GM23338 (cell line): ENCODE measurements around the gene ADCY4. TPM values are rescaled to one million over a fixed set of nuclear protein-coding genes. Genes with fewer than 3 reads are reported as not detected.
A peak's percentile ranks its signal among the peaks of the same experiment; 100 is the strongest.

Experiments used
- ATAC-seq: fragments of 200-7000 bp; cut with Tn5 transposase; 3 replicates; pipeline ENCODE4 v1.9.1; 2020
- DNase-seq: peaks from one replicate; pipeline ENCODE4 v3.0.0-alpha.2; 2015; ENCODE audit warnings: low spot score
- H2AFZ ChIP-seq: fragments of 200-600 bp; sonication (generic); 2 replicates; pipeline ENCODE4 v1.8.0; 2016; ENCODE audit warnings: antibody characterized with exemption, mild to moderate bottlenecking, moderate library complexity
- H3F3A ChIP-seq: fragments of 200-600 bp; sonication (generic); replicated peaks from 2 replicates; pipeline ENCODE4 v1.8.0; 2017; ENCODE audit warnings: antibody characterized with exemption, mixed run types, low read depth
- H3K27ac ChIP-seq: fragments of 200-600 bp; sonication (generic); 2 replicates; pipeline ENCODE4 v1.6.1; 2016; ENCODE audit warnings: low read depth
- H3K27me3 ChIP-seq: fragments of 200-600 bp; sonication (generic); 2 replicates; pipeline ENCODE4 v1.8.0; 2016; ENCODE audit warnings: mild to moderate bottlenecking, mixed run types, moderate library complexity; ENCODE audit not compliant: insufficient read depth
- H3K36me3 ChIP-seq: fragments of 200-600 bp; sonication (generic); 2 replicates; pipeline ENCODE4 v1.8.0; 2016; ENCODE audit warnings: mild to moderate bottlenecking; ENCODE audit not compliant: insufficient read depth
- H3K4me1 ChIP-seq: fragments of 200-600 bp; sonication (generic); 2 replicates; pipeline ENCODE4 v1.8.0; 2016; ENCODE audit warnings: mild to moderate bottlenecking, moderate library complexity; ENCODE audit not compliant: insufficient read depth
- H3K4me2 ChIP-seq: fragments of 200-600 bp; sonication (generic); 2 replicates; pipeline ENCODE4 v1.7.1; 2017; ENCODE audit warnings: mixed run types
- H3K4me3 ChIP-seq: fragments of 200-600 bp; sonication (generic); 2 replicates; pipeline ENCODE4 v1.6.1; 2016; ENCODE audit warnings: mixed run types
- H3K79me2 ChIP-seq: fragments of 200-600 bp; sonication (generic); replicated peaks from 2 replicates; pipeline ENCODE4 v1.8.0; 2017; ENCODE audit warnings: mild to moderate bottlenecking; ENCODE audit not compliant: insufficient read depth
- H3K9me2 ChIP-seq: fragments of 200-600 bp; sonication (generic); 2 replicates; pipeline ENCODE4 v1.8.0; 2017; ENCODE audit not compliant: insufficient read depth
- H4K20me1 ChIP-seq: fragments of 200-600 bp; sonication (generic); replicated peaks from 2 replicates; pipeline ENCODE4 v1.8.0; 2017; ENCODE audit warnings: mild to moderate bottlenecking; ENCODE audit not compliant: insufficient read depth
- H3K27ac Mint-ChIP-seq: 2 replicates; pipeline ENCODE4 v1.8.0; 2020; ENCODE audit warnings: inconsistent platforms, mild to moderate bottlenecking, moderate library complexity, mixed read lengths
- H3K27me3 Mint-ChIP-seq: 3 replicates; pipeline ENCODE4 v1.8.0; 2022; ENCODE audit warnings: low read depth, mild to moderate bottlenecking, moderate library complexity, mixed read lengths, inconsistent platforms; ENCODE audit not compliant: insufficient read depth, poor library complexity
- H3K36me3 Mint-ChIP-seq: 3 replicates; pipeline ENCODE4 v1.8.0; 2021; ENCODE audit warnings: low read depth, mild to moderate bottlenecking, inconsistent platforms, moderate library complexity, mixed read lengths
- H3K4me1 Mint-ChIP-seq: 3 replicates; pipeline ENCODE4 v1.8.0; 2020; ENCODE audit warnings: mild to moderate bottlenecking, inconsistent platforms, mixed read lengths
- H3K4me3 Mint-ChIP-seq: 3 replicates; pipeline ENCODE4 v1.8.0; 2021; ENCODE audit warnings: moderate library complexity, mild to moderate bottlenecking, inconsistent platforms, mixed read lengths
- H3K9me3 Mint-ChIP-seq: 3 replicates; pipeline ENCODE4 v1.8.0; 2020; ENCODE audit warnings: moderate library complexity, mild to moderate bottlenecking, inconsistent platforms, mixed read lengths
- CREB1 ChIP-seq: fragments of 250-450 bp; sonication (Bioruptor Pico); IDR thresholded peaks from 2 replicates; pipeline ENCODE4 v1.5.0; 2020; ENCODE audit warnings: low read depth, mild to moderate bottlenecking, moderate library complexity
- CTCF ChIP-seq, 2 experiments: fragments of 200-600 bp in 1 of 2; sonication (generic) in 1 of 2; conservative IDR thresholded peaks; 2 replicates each; pipeline versions ENCODE4 v1.5.1 to v1.6.1; 2016 to 2017; ENCODE audit warnings: antibody characterized with exemption in 2 of 2, low read depth in 2 of 2, mild to moderate bottlenecking in 2 of 2, moderate library complexity in 1 of 2
- ETS1 ChIP-seq: IDR thresholded peaks from 2 replicates; pipeline ENCODE4 v1.6.1; 2016; ENCODE audit warnings: antibody characterized with exemption
- EZH2 ChIP-seq: fragments of 200-600 bp; sonication (generic); IDR thresholded peaks from one replicate; pipeline ENCODE4 v1.8.0; 2017; ENCODE audit warnings: antibody characterized with exemption, mild to moderate bottlenecking, low read depth; ENCODE audit not compliant: unreplicated experiment
- EZH2phosphoT487 ChIP-seq: fragments of 200-600 bp; sonication (generic); IDR thresholded peaks from one replicate; pipeline ENCODE4 v1.8.1; 2018; ENCODE audit warnings: antibody characterized with exemption; ENCODE audit not compliant: unreplicated experiment
- JUNB ChIP-seq: IDR thresholded peaks from one replicate; pipeline ENCODE4 v1.6.1; 2016; ENCODE audit warnings: antibody characterized with exemption; ENCODE audit not compliant: unreplicated experiment
- NANOG ChIP-seq: IDR thresholded peaks from 2 replicates; pipeline ENCODE4 v1.6.1; 2016; ENCODE audit warnings: antibody characterized with exemption, borderline replicate concordance
- POLR2AphosphoS5 ChIP-seq: IDR thresholded peaks from 2 replicates; pipeline ENCODE4 v1.6.1; 2016; ENCODE audit warnings: antibody characterized with exemption, low read depth
- REST ChIP-seq: IDR thresholded peaks from one replicate; pipeline ENCODE4 v1.6.1; 2018; ENCODE audit warnings: antibody characterized with exemption; ENCODE audit not compliant: unreplicated experiment
- STAT1 ChIP-seq: IDR thresholded peaks from one replicate; pipeline ENCODE4 v1.6.1; 2016; ENCODE audit warnings: antibody characterized with exemption; ENCODE audit not compliant: unreplicated experiment
- ZNF114 ChIP-seq: fragments of 250-450 bp; sonication (Bioruptor Pico); IDR thresholded peaks from 2 replicates; pipeline ENCODE4 v1.5.0; 2020; ENCODE audit warnings: mild to moderate bottlenecking, moderate library complexity
- ZNF331 ChIP-seq: fragments of 250-450 bp; sonication (Bioruptor Pico); IDR thresholded peaks from 2 replicates; pipeline ENCODE4 v1.5.0; 2020; ENCODE audit warnings: low read depth, mild to moderate bottlenecking, moderate library complexity
- ZNF462 ChIP-seq: fragments of 250-450 bp; sonication (Bioruptor Pico); IDR thresholded peaks from 2 replicates; pipeline ENCODE4 v1.5.0; 2020; ENCODE audit warnings: mild to moderate bottlenecking, moderate library complexity
- polyA plus RNA-seq: library from polyadenylated mRNA; unstranded; fragments of >200 nt; fragmentation: Nextera tagmentation; extraction: Ambion mirVana; gene quantifications from 2 replicates; pipeline ENCODE4 v1.2.1, GENCODE V29; 2016
- total RNA-seq: library from RNA; depleted of rRNA; stranded (reverse); fragments of >200 nt; shearing (Covaris generic); gene quantifications from 2 replicates; pipeline ENCODE4 v1.2.3, GENCODE V29; 2014

Gene ADCY4
- total and polyA plus RNA-seq, 2 experiments from 2014 or later = 0.10 to 0.40 TPM

- DNase-seq = peak; percentile 25
- H3K27ac ChIP-seq = no peak overlapping the region
- 0 out of 2 replicates have a peak, but pooled peaks cover 2% of the 10 kb centered on the region for H3F3A ChIP-seq
- no peak overlapping the region for H2AFZ ChIP-seq
- H3K36me3 ChIP-seq = no peaks in the 10 kb centered on the region
- Mint-ChIP-seq H3K27me3 (peaks cover 28% of the 10 kb centered on the region), H3K36me3 (peaks cover 11% of the 10 kb centered on the region; the same call in 2 of the 3 replicates), H3K9me3 (no peaks in the 10 kb centered on the region), H3K27ac (peak overlapping the region; percentile 39; the same call in 1 of the 2 replicates), H3K4me3 (peak overlapping the region; percentile 18; the same call in 1 of the 3 replicates), H3K4me1 (peaks cover 41% of the 10 kb centered on the region)
- H3K9me2 ChIP-seq = peaks cover 4% of the 10 kb centered on the region; the same call in 1 of the 2 replicates
- H3K4me2 ChIP-seq = no peak overlapping the region
- H3K79me2 ChIP-seq = no peaks in the 10 kb centered on the region
- TF ChIP-seq EZH2phosphoT487 = no peak
- no peak for TF ChIP-seq STAT1
- TF ChIP-seq JUNB = no peak
- no peak for TF ChIP-seq ZNF114 (CRISPR knock-in tag)
- TF ChIP-seq ZNF462 (CRISPR knock-in tag) = no peak
- TF ChIP-seq CTCF (conservative IDR thresholded peaks at IDR 0.05; ENCODE audit: low read depth in 2 of 2) = no peak
- TF ChIP-seq ETS1 = no peak
- no peak for TF ChIP-seq EZH2
- no peak for TF ChIP-seq REST
- no peak for TF ChIP-seq CREB1
- no peak for TF ChIP-seq ZNF331 (CRISPR knock-in tag)
- TF ChIP-seq NANOG = no peak
- no peak for TF ChIP-seq POLR2AphosphoS5
- peaks cover 31% of the 10 kb centered on the region for H3K4me1 ChIP-seq
- H3K27me3 ChIP-seq = no peaks in the 10 kb centered on the region
- peak; percentile 11 for ATAC-seq
- H4K20me1 ChIP-seq = no peaks in the 10 kb centered on the region
- no peak overlapping the region for H3K4me3 ChIP-seq
These were observed 42.8 kb upstream of the ADCY4 start for GRCh38 chr14:24377657-24378056.
